Endodermal cell (in vitro differentiated cells): ENCODE measurements around the gene RAB26. TPM values are rescaled to one million over a fixed set of nuclear protein-coding genes. Genes with fewer than 3 reads are reported as not detected.

Experiments
- DNase-seq: peaks from one replicate; pipeline ENCODE4 v3.0.0-alpha.2; 2017
- H3K27ac ChIP-seq: 2 replicates; pipeline ENCODE4 v1.5.1; 2013; ENCODE audit warnings: mild to moderate bottlenecking, low read depth, low read length, moderate library complexity
- H3K27me3 ChIP-seq: 2 replicates; pipeline ENCODE4 v1.6.1; 2013; ENCODE audit warnings: mild to moderate bottlenecking, low read length, moderate library complexity; ENCODE audit not compliant: insufficient read depth, control insufficient read depth, poor library complexity, severe bottlenecking
- H3K36me3 ChIP-seq: 2 replicates; pipeline ENCODE4 v1.7.0; 2013; ENCODE audit warnings: mild to moderate bottlenecking, low read length, moderate library complexity; ENCODE audit not compliant: control insufficient read depth, insufficient read depth
- H3K4me1 ChIP-seq: one replicate; pipeline ENCODE4 v1.7.0; 2013; ENCODE audit warnings: low read length; ENCODE audit not compliant: control insufficient read depth, insufficient read depth
- H3K4me3 ChIP-seq: 2 replicates; pipeline ENCODE4 v1.5.1; 2013; ENCODE audit warnings: mild to moderate bottlenecking, low read length, moderate library complexity
- H3K9ac ChIP-seq: 2 replicates; pipeline ENCODE4 v1.6.1; 2013; ENCODE audit warnings: mild to moderate bottlenecking, low read length, moderate library complexity; ENCODE audit not compliant: poor library complexity, severe bottlenecking; ENCODE audit errors: extremely low read depth
- H3K9me3 ChIP-seq: 2 replicates; pipeline ENCODE4 v1.6.1; 2013; ENCODE audit warnings: mild to moderate bottlenecking, low read length, moderate library complexity; ENCODE audit not compliant: control insufficient read depth
- H3K27ac Mint-ChIP-seq: 2 replicates; pipeline ENCODE4 v1.8.0; 2020; ENCODE audit warnings: mixed read lengths
- H3K27me3 Mint-ChIP-seq: 2 replicates; pipeline ENCODE4 v1.8.0; 2021; ENCODE audit warnings: mild to moderate bottlenecking, mixed read lengths; ENCODE audit not compliant: insufficient read depth
- H3K36me3 Mint-ChIP-seq: 2 replicates; pipeline ENCODE4 v1.8.0; 2020; ENCODE audit warnings: low read depth, mixed read lengths
- H3K4me1 Mint-ChIP-seq: 2 replicates; pipeline ENCODE4 v1.8.0; 2020; ENCODE audit warnings: mixed read lengths
- H3K4me3 Mint-ChIP-seq: 2 replicates; pipeline ENCODE4 v1.8.0; 2020; ENCODE audit warnings: mild to moderate bottlenecking, moderate library complexity, mixed read lengths
- H3K9me3 Mint-ChIP-seq: 2 replicates; pipeline ENCODE4 v1.8.0; 2020; ENCODE audit warnings: mild to moderate bottlenecking, mixed read lengths
- CTCF ChIP-seq: fragments of 200-600 bp; sonication (generic); conservative IDR thresholded peaks from 2 replicates; pipeline ENCODE4 v1.5.0; 2021; ENCODE audit warnings: antibody characterized with exemption, mild to moderate bottlenecking
- WGBS, 2 experiments: methylation state at CpG; one replicate each; pipeline versions ENCODE4 v1.1.5 to v1.1.7; 2013; ENCODE audit warnings: missing lambda C conversion rate in 2 of 2, mixed read lengths in 1 of 2; ENCODE audit not compliant: insufficient coverage in 1 of 2, insufficient read length in 1 of 2; 5-methylcytosine and 5-hydroxymethylcytosine counted together
- total RNA-seq, 2 donors: library from RNA; stranded (reverse); fragmentation: NEBNext Ultra II Directional in 1 of 2; extraction: Animal tissue kit (Norgen Biotek cat#: 25700) in 1 of 2; gene quantifications; 2 replicates in 1 of 2; 3 replicates in 1 of 2; pipeline ENCODE4 v1.2.1, GENCODE V29; 2021

Gene RAB26
- total RNA-seq, 2 donors from 2014 or later, result 3.2 to 4.9 TPM

GRCh38 chr16:2150418-2151187, 2.2 kb downstream of the RAB26 start:
- Histone ChIP-seq H3K4me1 (peaks cover 23% of the 10 kb centered on the region), H3K4me3 (peak overlapping the region; percentile 98), H3K27me3 (no peaks in the 10 kb centered on the region), H3K27ac (no peak overlapping the region), H3K36me3 (peaks cover 35% of the 10 kb centered on the region), H3K9ac (no peak overlapping the region), H3K9me3 (no peaks in the 10 kb centered on the region)
- Mint-ChIP-seq H3K27me3 (peaks cover 8% of the 10 kb centered on the region), H3K9me3 (no peaks in the 10 kb centered on the region), H3K27ac (peak overlapping the region; percentile 82), H3K36me3 (peaks cover 28% of the 10 kb centered on the region), H3K4me3 (peak overlapping the region; percentile 98), H3K4me1 (peaks cover 24% of the 10 kb centered on the region)
- DNase-seq, result peak; percentile 90
- 25 to 28% methylated on average over 11 to 17 of the region's 18 CpGs for WGBS, 2 experiments
- peak; percentile 33 for TF ChIP-seq CTCF

- H3K9me3 Mint-ChIP-seq, result no peaks in the 10 kb centered on the region
- WGBS, 2 experiments, result 64 to 73% methylated on average over 8 to 13 of the region's 13 CpGs
- no peak overlapping the region for H3K27ac ChIP-seq
- no peaks in the 10 kb centered on the region for H3K27me3 ChIP-seq
- peak overlapping the region; percentile 82 for H3K27ac Mint-ChIP-seq
- H3K36me3 Mint-ChIP-seq, result peaks cover 28% of the 10 kb centered on the region
- H3K4me1 Mint-ChIP-seq, result peaks cover 26% of the 10 kb centered on the region
- peaks cover 35% of the 10 kb centered on the region for H3K36me3 ChIP-seq
- peaks cover 23% of the 10 kb centered on the region for H3K4me1 ChIP-seq
- peak overlapping the region; percentile 98 for H3K4me3 Mint-ChIP-seq
- no peaks in the 10 kb centered on the region for H3K9me3 ChIP-seq
- TF ChIP-seq CTCF, result no peak
- H3K9ac ChIP-seq, result no peak overlapping the region
- peaks cover 4% of the 10 kb centered on the region for H3K27me3 Mint-ChIP-seq
- peak; percentile 81 for DNase-seq
- H3K4me3 ChIP-seq, result peak overlapping the region; percentile 98
Measured at GRCh38 chr16:2151188-2152091, 3.0 kb downstream of the RAB26 start.

GRCh38 chr16:2152695-2153506, 4.5 kb downstream of the RAB26 start:
- no peaks in the 10 kb centered on the region for H3K27me3 ChIP-seq
- Mint-ChIP-seq H3K36me3 (peaks cover 28% of the 10 kb centered on the region), H3K4me1 (peaks cover 40% of the 10 kb centered on the region), H3K27ac (peak overlapping the region; percentile 93), H3K9me3 (no peaks in the 10 kb centered on the region), H3K27me3 (peaks cover 2% of the 10 kb centered on the region), H3K4me3 (peak overlapping the region; percentile 98)
- TF ChIP-seq CTCF, result no peak
- H3K27ac ChIP-seq, result peak overlapping the region; percentile 8
- DNase-seq, result peak; percentile 67
- peak overlapping the region; percentile 99 for H3K9ac ChIP-seq
- H3K4me3 ChIP-seq, result peak overlapping the region; percentile 98
- peaks cover 35% of the 10 kb centered on the region for H3K4me1 ChIP-seq
- WGBS, 2 experiments, result 47 to 57% methylated on average over 14 to 25 of the region's 25 CpGs
- no peaks in the 10 kb centered on the region for H3K9me3 ChIP-seq
- H3K36me3 ChIP-seq, result peaks cover 35% of the 10 kb centered on the region
